Caco-2 (cell line): ENCODE results near the gene TOR4A. TPM values are rescaled to one million over a fixed set of nuclear protein-coding genes. Genes with fewer than 3 reads are reported as not detected.

Source experiments
- BruUV-seq: library from RNA; stranded (reverse); fragments of 400-500 nt; replicated peaks from 2 replicates; lab custom pipeline; 2021; lab: Mats Ljungman, UMichigan
- CTCF ChIA-PET: fragments of 300-600 bp; sonication (Branson Sonifier 250); formaldehyde crosslinking; loops from one replicate; lab custom pipeline; 2022; ENCODE audit warnings: antibody characterized with exemption; lab: Charles Lee
- POLR2A ChIA-PET: fragments of 300-600 bp; sonication (Branson Sonifier 250); formaldehyde crosslinking; loops from one replicate; lab custom pipeline; 2022; ENCODE audit warnings: antibody characterized with exemption; lab: Charles Lee
- DNase-seq, 2 experiments: peaks; one replicate each; pipeline versions ENCODE4 v3.0.0 to v3.0.0-alpha.2; 2020 to 2022
- H3K27me3 ChIP-seq: replicated peaks from 2 replicates; pipeline ENCODE4 v1.6.0; 2011; ENCODE audit warnings: low read length; ENCODE audit not compliant: control insufficient read depth, insufficient read depth
- H3K36me3 ChIP-seq: 2 replicates; pipeline ENCODE4 v1.5.1; 2011; ENCODE audit warnings: low read length; ENCODE audit not compliant: control insufficient read depth, insufficient read depth
- H3K4me1 ChIP-seq: fragments of 250-450 bp; sonication (Bioruptor Pico); 2 replicates; pipeline ENCODE4 v1.5.1; 2020; ENCODE audit warnings: mild to moderate bottlenecking
- H3K4me3 ChIP-seq: 2 replicates; pipeline ENCODE4 v1.5.1; 2011; ENCODE audit warnings: low read depth, mild to moderate bottlenecking, control low read depth, low read length
- H3K9me3 ChIP-seq: fragments of 250-450 bp; sonication (Bioruptor Pico); 2 replicates; pipeline ENCODE4 v1.5.1; 2020; ENCODE audit warnings: mild to moderate bottlenecking, moderate library complexity
- H3K27ac Mint-ChIP-seq: one replicate; pipeline ENCODE4 v1.8.0; 2022; ENCODE audit warnings: mixed read lengths; ENCODE audit not compliant: unreplicated experiment
- H3K27me3 Mint-ChIP-seq: one replicate; pipeline ENCODE4 v1.8.0; 2022; ENCODE audit warnings: mixed read lengths; ENCODE audit not compliant: insufficient read depth, unreplicated experiment
- H3K36me3 Mint-ChIP-seq: one replicate; pipeline ENCODE4 v1.8.0; 2022; ENCODE audit warnings: mild to moderate bottlenecking, mixed read lengths; ENCODE audit not compliant: insufficient read depth, unreplicated experiment
- H3K4me1 Mint-ChIP-seq: one replicate; pipeline ENCODE4 v1.8.0; 2022; ENCODE audit warnings: low read depth, mixed read lengths; ENCODE audit not compliant: unreplicated experiment
- H3K4me3 Mint-ChIP-seq: one replicate; pipeline ENCODE4 v1.8.0; 2022; ENCODE audit warnings: mild to moderate bottlenecking, moderate library complexity, mixed read lengths; ENCODE audit not compliant: unreplicated experiment
- H3K9me3 Mint-ChIP-seq: one replicate; pipeline ENCODE4 v1.8.0; 2022; ENCODE audit warnings: mixed read lengths; ENCODE audit not compliant: unreplicated experiment
- intact Hi-C: fragments of 100-400 bp; cut with micrococcal nuclease; formaldehyde crosslinking; loops from one replicate; pipeline ENCODE4 v1.10.0; 2022; ENCODE audit not compliant: unreplicated experiment
- total RNA-seq: library from RNA; stranded (reverse); gene quantifications from 2 replicates; pipeline ENCODE4 v1.2.3, GENCODE V29; 2022
- TF ChIP-seq, protein P1 (sequence below), 2 experiments: fragments of 200-600 bp in 1 of 2; IDR thresholded peaks; 1 replicate in 1 of 2; 2 replicates in 1 of 2; pipeline versions ENCODE4 v1.5.1 to v1.8.0; 2011 to 2022; ENCODE audit warnings: antibody characterized with exemption in 1 of 2, control low read depth in 1 of 2, inconsistent platforms in 1 of 2, low read depth in 1 of 2, low read length in 1 of 2, mild to moderate bottlenecking in 1 of 2, moderate library complexity in 1 of 2; ENCODE audit not compliant: insufficient read depth in 1 of 2, severe bottlenecking in 1 of 2, unreplicated experiment in 1 of 2

Gene TOR4A
- total RNA-seq, 1 experiment from 2014 or later = 1.8 TPM

DNA sequence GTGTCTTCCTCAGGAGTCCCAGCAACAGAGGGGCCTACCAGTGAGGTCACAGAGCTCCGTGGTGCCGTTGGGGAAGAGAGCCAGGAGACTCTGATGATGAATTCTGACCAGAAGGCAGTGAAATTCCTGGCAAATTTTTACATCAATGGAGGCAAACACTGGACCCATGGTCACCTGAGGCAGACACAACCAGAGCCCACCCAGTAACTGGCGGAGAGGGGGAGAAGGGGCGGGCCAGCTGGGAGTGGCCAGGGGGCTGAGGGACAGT, 26.4 kb upstream of the TOR4A start, which contains the start of gene STPG3:
STPG3 (plus strand) TSS at position 93 of the 268 bp plus-strand sequence; CDS start at position 94, 1 bp downstream.
- Histone ChIP-seq H3K4me3 (no peak within 1 kb of the TSS), H3K4me1 (peaks cover 19% of the 10 kb centered on the region), H3K36me3 (no peaks in the 10 kb centered on the region), H3K9me3 (no peaks in the 10 kb centered on the region), H3K27me3 (no peaks in the 10 kb centered on the region)
- H3K27ac Mint-ChIP-seq = no peak within 1 kb of the TSS
- no peak within 1 kb of the TSS for H3K4me3 Mint-ChIP-seq
- TF ChIP-seq, protein P1, sequence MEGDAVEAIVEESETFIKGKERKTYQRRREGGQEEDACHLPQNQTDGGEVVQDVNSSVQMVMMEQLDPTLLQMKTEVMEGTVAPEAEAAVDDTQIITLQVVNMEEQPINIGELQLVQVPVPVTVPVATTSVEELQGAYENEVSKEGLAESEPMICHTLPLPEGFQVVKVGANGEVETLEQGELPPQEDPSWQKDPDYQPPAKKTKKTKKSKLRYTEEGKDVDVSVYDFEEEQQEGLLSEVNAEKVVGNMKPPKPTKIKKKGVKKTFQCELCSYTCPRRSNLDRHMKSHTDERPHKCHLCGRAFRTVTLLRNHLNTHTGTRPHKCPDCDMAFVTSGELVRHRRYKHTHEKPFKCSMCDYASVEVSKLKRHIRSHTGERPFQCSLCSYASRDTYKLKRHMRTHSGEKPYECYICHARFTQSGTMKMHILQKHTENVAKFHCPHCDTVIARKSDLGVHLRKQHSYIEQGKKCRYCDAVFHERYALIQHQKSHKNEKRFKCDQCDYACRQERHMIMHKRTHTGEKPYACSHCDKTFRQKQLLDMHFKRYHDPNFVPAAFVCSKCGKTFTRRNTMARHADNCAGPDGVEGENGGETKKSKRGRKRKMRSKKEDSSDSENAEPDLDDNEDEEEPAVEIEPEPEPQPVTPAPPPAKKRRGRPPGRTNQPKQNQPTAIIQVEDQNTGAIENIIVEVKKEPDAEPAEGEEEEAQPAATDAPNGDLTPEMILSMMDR (IDR thresholded peaks at IDR 0.05; ENCODE audit: insufficient read depth in 1 of 2, low read depth in 1 of 2, low read length in 1 of 2, severe bottlenecking in 1 of 2, unreplicated experiment in 1 of 2) = no peak
- peaks cover 21% of the 10 kb centered on the region for H3K36me3 Mint-ChIP-seq
- H3K27me3 Mint-ChIP-seq = no peaks in the 10 kb centered on the region
- H3K4me1 Mint-ChIP-seq = peaks cover 7% of the 10 kb centered on the region
- H3K9me3 Mint-ChIP-seq = no peaks in the 10 kb centered on the region
- ChIA-PET POLR2A (no interaction called here), CTCF (no interaction called here)
- no TSS peak for BruUV-seq
- intact Hi-C loops = no loop called here
- no peak for DNase-seq

- Mint-ChIP-seq H3K36me3 (peaks cover 23% of the 10 kb centered on the region), H3K9me3 (no peaks in the 10 kb centered on the region), H3K27me3 (no peaks in the 10 kb centered on the region), H3K4me1 (peaks cover 7% of the 10 kb centered on the region), H3K27ac (no peak overlapping the region), H3K4me3 (no peak overlapping the region)
- no TSS peak for BruUV-seq
- TF ChIP-seq, protein P1 (IDR thresholded peaks at IDR 0.05; ENCODE audit: insufficient read depth in 1 of 2, low read depth in 1 of 2, low read length in 1 of 2, severe bottlenecking in 1 of 2, unreplicated experiment in 1 of 2) = no peak
- CTCF ChIA-PET = interaction anchor here (0.6 to 3.3 kb wide), 3 partner anchors 15 to 576 kb away, joined by 4 to 24 read pairs (median 7); no protein-coding TSS in a partner anchor
- DNase-seq = no peak
- Histone ChIP-seq H3K9me3 (no peaks in the 10 kb centered on the region), H3K27me3 (no peaks in the 10 kb centered on the region), H3K36me3 (peaks cover 2% of the 10 kb centered on the region; the same call in 1 of the 2 replicates), H3K4me1 (peaks cover 23% of the 10 kb centered on the region), H3K4me3 (no peak overlapping the region)
- POLR2A ChIA-PET = interaction anchor here (0.5 kb wide), 1 partner anchor 11 kb away, joined by 5 read pairs; no protein-coding TSS in a partner anchor
- intact Hi-C loops = no loop called here
Measured at GRCh38 chr9:137251490-137252268, 25.8 kb upstream of the TOR4A start.

DNA sequence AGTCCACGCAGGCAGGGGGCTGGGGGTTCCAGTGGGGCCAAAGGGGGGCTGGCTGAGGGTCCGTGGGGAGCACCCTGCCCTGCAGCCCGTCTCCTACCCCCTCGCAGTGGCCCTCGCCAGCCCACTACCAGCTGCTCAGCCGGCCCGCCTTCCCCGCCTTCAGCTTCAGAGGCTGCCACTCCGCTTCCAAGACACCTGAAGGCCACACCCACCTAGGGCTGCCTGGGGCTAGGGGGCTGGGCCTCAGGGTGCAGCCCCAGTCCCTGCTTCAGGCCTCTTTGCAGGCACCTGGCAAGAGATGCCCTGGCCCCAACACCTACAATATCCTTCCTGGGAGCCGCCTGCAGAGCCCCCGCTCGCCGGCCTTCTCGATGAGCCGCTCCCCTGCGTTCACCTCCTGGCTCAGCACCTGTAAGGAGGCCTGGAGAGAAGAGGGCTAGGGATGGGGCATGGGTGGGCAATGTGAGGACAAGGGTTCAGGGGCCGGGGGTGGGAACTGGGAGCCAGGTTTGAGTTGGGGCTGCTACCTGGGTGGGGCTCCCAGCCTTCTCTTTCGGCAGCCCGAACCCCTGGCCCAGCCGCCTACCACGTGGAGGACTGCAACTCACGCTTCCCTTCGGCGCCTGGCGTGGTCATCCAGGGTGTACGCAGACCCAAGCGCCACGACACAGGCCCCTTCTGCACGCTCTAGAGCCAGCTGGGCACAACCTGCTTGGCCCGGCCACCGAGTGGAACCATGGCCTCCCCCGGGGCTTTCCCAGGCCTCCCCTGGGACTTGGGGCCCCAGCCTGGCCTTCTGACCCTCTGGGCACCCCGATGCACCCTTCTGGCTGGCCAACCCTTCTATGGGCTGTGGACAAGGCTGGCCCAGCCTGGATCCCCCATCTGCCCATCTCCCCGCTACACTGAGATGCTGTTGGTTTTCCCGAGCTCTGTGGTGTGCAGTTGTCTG, 24.7 kb upstream of the TOR4A start:
- Histone ChIP-seq H3K4me3 (no peak overlapping the region; the same call in 1 of the 2 replicates), H3K36me3 (peaks cover 2% of the 10 kb centered on the region; the same call in 1 of the 2 replicates), H3K9me3 (no peaks in the 10 kb centered on the region), H3K4me1 (peaks cover 23% of the 10 kb centered on the region), H3K27me3 (no peaks in the 10 kb centered on the region)
- DNase-seq = peak; percentile 57 to 67
- peaks cover 34% of the 10 kb centered on the region for H3K36me3 Mint-ChIP-seq
- peaks cover 7% of the 10 kb centered on the region for H3K4me1 Mint-ChIP-seq
- no peaks in the 10 kb centered on the region for H3K9me3 Mint-ChIP-seq
- POLR2A ChIA-PET = interaction anchor here (0.5 to 4.4 kb wide), 2 partner anchors 12 kb away, joined by 5 to 39 read pairs; partner anchors contain the start of gene TUBB4B
- no peak overlapping the region for H3K4me3 Mint-ChIP-seq
- CTCF ChIA-PET = interaction anchor here (0.6 to 3.3 kb wide), 4 partner anchors 16 to 577 kb away, joined by 3 to 24 read pairs (median 6); no protein-coding TSS in a partner anchor
- TF ChIP-seq, protein P1 (IDR thresholded peaks at IDR 0.05; ENCODE audit: insufficient read depth in 1 of 2, low read depth in 1 of 2, low read length in 1 of 2, severe bottlenecking in 1 of 2, unreplicated experiment in 1 of 2) = no peak
- intact Hi-C loops = no loop called here
- H3K27ac Mint-ChIP-seq = peak overlapping the region; percentile 92
- BruUV-seq = no TSS peak
- no peaks in the 10 kb centered on the region for H3K27me3 Mint-ChIP-seq
